ENCODE results near the gene COL23A1.

DNA sequence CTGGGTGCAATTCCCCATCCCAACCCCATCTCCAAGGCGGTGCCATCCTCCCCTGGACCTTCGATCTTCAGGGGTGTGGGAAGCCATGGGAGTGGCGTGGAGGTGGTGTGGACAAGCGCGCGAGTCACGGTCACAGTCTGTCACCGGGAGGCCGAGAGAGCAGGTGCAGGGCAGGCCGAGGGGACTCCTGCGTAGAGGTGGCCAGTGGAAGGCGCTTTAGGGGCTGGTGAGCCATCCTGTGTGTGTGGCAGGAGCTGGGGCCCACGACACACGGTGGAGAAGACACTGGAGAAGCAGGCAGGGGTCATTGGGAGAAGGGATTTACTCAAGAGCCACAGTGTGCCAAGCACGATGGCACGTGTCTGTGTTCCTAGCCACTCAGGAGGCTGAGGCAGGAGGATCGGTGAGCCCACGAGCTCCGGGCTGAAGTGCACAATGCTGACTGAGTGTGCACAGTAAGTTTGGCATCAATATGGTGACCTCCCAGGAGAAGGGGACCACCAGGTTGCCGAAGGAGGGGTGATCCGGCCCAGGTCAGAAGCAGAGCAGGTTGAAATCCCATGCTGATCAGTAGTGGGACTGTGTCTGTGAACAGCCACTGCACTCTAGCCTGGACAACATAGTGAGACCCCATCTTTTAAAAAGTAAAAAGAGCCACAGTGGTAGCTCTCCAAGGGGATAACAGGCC, 212.5 kb downstream of the COL23A1 start:
- TF ChIP-seq, protein P1, sequence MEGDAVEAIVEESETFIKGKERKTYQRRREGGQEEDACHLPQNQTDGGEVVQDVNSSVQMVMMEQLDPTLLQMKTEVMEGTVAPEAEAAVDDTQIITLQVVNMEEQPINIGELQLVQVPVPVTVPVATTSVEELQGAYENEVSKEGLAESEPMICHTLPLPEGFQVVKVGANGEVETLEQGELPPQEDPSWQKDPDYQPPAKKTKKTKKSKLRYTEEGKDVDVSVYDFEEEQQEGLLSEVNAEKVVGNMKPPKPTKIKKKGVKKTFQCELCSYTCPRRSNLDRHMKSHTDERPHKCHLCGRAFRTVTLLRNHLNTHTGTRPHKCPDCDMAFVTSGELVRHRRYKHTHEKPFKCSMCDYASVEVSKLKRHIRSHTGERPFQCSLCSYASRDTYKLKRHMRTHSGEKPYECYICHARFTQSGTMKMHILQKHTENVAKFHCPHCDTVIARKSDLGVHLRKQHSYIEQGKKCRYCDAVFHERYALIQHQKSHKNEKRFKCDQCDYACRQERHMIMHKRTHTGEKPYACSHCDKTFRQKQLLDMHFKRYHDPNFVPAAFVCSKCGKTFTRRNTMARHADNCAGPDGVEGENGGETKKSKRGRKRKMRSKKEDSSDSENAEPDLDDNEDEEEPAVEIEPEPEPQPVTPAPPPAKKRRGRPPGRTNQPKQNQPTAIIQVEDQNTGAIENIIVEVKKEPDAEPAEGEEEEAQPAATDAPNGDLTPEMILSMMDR (tag by site-specific recombination; IDR thresholded peaks at IDR 0.05), result no peak
- TF ChIP-seq ZNF133 (tag by site-specific recombination; IDR thresholded peaks at IDR 0.05) (no peak), ZNF121 (tag by site-specific recombination; IDR thresholded peaks at IDR 0.05) (no peak), ZNF707 (tag by site-specific recombination; IDR thresholded peaks at IDR 0.05) (no peak), ZSCAN4 (tag by site-specific recombination; IDR thresholded peaks at IDR 0.05) (no peak), ZFP37 (tag by site-specific recombination; IDR thresholded peaks at IDR 0.05) (no peak), BCL11A (tag by site-specific recombination; IDR thresholded peaks at IDR 0.05; ENCODE audit: low read depth) (no peak), ZNF549 (tag by site-specific recombination; IDR thresholded peaks at IDR 0.05) (no peak), KLF17 (tag by site-specific recombination; IDR thresholded peaks at IDR 0.05) (no peak)
- TF ChIP-seq, protein P2, sequence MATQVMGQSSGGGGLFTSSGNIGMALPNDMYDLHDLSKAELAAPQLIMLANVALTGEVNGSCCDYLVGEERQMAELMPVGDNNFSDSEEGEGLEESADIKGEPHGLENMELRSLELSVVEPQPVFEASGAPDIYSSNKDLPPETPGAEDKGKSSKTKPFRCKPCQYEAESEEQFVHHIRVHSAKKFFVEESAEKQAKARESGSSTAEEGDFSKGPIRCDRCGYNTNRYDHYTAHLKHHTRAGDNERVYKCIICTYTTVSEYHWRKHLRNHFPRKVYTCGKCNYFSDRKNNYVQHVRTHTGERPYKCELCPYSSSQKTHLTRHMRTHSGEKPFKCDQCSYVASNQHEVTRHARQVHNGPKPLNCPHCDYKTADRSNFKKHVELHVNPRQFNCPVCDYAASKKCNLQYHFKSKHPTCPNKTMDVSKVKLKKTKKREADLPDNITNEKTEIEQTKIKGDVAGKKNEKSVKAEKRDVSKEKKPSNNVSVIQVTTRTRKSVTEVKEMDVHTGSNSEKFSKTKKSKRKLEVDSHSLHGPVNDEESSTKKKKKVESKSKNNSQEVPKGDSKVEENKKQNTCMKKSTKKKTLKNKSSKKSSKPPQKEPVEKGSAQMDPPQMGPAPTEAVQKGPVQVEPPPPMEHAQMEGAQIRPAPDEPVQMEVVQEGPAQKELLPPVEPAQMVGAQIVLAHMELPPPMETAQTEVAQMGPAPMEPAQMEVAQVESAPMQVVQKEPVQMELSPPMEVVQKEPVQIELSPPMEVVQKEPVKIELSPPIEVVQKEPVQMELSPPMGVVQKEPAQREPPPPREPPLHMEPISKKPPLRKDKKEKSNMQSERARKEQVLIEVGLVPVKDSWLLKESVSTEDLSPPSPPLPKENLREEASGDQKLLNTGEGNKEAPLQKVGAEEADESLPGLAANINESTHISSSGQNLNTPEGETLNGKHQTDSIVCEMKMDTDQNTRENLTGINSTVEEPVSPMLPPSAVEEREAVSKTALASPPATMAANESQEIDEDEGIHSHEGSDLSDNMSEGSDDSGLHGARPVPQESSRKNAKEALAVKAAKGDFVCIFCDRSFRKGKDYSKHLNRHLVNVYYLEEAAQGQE (tag by site-specific recombination; IDR thresholded peaks at IDR 0.05), result no peak
- TF ChIP-seq, protein P3, sequence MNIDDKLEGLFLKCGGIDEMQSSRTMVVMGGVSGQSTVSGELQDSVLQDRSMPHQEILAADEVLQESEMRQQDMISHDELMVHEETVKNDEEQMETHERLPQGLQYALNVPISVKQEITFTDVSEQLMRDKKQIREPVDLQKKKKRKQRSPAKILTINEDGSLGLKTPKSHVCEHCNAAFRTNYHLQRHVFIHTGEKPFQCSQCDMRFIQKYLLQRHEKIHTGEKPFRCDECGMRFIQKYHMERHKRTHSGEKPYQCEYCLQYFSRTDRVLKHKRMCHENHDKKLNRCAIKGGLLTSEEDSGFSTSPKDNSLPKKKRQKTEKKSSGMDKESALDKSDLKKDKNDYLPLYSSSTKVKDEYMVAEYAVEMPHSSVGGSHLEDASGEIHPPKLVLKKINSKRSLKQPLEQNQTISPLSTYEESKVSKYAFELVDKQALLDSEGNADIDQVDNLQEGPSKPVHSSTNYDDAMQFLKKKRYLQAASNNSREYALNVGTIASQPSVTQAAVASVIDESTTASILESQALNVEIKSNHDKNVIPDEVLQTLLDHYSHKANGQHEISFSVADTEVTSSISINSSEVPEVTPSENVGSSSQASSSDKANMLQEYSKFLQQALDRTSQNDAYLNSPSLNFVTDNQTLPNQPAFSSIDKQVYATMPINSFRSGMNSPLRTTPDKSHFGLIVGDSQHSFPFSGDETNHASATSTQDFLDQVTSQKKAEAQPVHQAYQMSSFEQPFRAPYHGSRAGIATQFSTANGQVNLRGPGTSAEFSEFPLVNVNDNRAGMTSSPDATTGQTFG (tag by site-specific recombination; IDR thresholded peaks at IDR 0.05; ENCODE audit: borderline replicate concordance), result no peak
- TF ChIP-seq, protein P4, sequence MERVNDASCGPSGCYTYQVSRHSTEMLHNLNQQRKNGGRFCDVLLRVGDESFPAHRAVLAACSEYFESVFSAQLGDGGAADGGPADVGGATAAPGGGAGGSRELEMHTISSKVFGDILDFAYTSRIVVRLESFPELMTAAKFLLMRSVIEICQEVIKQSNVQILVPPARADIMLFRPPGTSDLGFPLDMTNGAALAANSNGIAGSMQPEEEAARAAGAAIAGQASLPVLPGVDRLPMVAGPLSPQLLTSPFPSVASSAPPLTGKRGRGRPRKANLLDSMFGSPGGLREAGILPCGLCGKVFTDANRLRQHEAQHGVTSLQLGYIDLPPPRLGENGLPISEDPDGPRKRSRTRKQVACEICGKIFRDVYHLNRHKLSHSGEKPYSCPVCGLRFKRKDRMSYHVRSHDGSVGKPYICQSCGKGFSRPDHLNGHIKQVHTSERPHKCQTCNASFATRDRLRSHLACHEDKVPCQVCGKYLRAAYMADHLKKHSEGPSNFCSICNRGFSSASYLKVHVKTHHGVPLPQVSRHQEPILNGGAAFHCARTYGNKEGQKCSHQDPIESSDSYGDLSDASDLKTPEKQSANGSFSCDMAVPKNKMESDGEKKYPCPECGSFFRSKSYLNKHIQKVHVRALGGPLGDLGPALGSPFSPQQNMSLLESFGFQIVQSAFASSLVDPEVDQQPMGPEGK (tag by site-specific recombination; IDR thresholded peaks at IDR 0.05), result no peak

All from HEK293 (cell line).